CD4-positive, alpha-beta T cell treated with Interleukin-6 for 4 hours (primary cell): ENCODE results near the gene E2F7.
"Not testable (repeated sequence)": the region's sequence is repeated elsewhere in the genome, so short reads cannot be mapped to it uniquely, and the experiment has no call there.

Experiments used
- DNase-seq: peaks from one replicate; pipeline ENCODE4 v3.0.0-alpha.2; 2020; ENCODE audit warnings: mixed read lengths

The E2F7 gene, protein sequence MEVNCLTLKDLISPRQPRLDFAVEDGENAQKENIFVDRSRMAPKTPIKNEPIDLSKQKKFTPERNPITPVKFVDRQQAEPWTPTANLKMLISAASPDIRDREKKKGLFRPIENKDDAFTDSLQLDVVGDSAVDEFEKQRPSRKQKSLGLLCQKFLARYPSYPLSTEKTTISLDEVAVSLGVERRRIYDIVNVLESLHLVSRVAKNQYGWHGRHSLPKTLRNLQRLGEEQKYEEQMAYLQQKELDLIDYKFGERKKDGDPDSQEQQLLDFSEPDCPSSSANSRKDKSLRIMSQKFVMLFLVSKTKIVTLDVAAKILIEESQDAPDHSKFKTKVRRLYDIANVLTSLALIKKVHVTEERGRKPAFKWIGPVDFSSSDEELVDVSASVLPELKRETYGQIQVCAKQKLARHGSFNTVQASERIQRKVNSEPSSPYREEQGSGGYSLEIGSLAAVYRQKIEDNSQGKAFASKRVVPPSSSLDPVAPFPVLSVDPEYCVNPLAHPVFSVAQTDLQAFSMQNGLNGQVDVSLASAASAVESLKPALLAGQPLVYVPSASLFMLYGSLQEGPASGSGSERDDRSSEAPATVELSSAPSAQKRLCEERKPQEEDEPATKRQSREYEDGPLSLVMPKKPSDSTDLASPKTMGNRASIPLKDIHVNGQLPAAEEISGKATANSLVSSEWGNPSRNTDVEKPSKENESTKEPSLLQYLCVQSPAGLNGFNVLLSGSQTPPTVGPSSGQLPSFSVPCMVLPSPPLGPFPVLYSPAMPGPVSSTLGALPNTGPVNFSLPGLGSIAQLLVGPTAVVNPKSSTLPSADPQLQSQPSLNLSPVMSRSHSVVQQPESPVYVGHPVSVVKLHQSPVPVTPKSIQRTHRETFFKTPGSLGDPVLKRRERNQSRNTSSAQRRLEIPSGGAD

GRCh38 chr12:77065361-77066204, at the start of gene E2F7:
E2F7 (minus strand) TSS chr12:77065569; CDS start chr12:77064635, 934 bp downstream.
- peak; percentile 81 for DNase-seq

DNA sequence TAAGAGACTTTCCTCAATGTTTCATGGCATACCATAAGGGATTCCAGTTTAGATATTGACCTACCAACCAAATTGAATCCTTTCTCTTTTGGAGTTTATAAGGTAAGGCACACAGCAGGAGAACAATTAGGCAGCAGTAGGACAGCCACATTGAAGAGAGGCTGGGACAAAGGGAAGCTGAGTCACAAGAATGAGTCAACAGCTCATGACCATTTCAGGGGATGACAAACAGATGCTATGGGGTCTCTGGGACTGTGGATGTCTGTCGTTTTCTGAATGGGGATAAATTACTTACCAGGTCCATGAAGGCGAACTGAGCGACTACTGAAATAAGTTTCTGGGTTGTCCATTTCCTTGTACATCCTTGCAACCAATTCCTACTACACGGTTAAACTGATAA, 48.6 kb upstream of the E2F7 start:
- DNase-seq: no peak

DNA sequence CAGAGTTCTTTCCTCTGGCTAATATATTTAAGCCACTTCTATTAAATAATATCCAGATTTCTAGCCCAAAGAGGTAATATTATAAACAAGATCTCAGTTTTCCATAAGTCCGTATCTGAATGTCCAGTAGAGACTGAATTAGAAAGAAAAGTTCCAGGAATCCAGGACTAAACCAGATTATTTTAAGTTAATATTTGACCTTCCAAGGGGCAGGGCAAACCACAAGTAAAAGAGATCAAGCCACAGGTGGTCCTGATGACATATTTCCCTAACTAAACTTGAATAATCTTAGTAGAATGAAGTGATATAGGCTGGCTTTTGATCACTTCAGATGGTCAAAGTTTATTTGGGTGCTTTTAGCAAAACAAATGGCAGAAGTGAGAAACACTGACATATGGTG, 43.3 kb upstream of the E2F7 start:
- no peak for DNase-seq

GRCh38 chr12:77107121-77107520, 41.8 kb upstream of the E2F7 start:
- no peak for DNase-seq

- no peak for DNase-seq
Measured at GRCh38 chr12:77104792-77105191, 39.4 kb upstream of the E2F7 start.

DNA sequence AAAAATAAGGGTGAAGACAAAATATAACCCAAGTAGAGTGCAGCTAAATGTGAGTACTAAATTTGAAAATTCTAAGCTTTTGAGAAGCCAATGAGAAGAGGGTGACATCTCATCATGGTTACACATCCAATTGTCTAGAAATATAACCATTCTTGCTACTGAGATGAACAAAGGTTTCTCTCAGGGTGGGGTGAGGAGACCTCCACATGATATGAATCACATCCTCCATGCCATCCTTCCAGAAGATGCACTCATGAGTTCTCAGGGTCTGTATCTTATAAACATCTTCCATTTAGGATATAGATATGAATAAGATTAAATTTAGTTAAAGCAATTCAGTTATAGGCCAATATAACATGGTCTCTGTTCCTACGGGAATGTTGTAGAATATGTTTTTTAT, 38.9 kb upstream of the E2F7 start:
- DNase-seq: no peak

DNA sequence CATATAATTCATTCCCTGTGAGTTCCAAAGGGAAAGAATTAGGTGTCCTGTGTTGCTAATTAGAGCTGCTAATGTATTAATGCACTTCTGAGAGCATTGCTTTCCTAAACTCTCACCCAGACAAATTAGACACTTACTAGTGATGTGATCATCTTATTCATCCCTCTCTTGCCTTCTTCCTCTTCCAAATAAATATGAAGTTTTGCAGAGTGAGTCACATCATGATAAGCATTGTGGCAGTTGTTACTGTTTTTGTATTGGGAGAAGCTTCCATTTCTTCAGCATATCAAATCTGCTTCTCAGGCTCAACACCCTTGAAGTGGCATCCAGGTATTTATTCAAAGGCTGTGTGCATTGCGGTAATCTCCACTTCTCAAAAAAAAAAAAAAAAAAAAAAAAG, 37.3 kb upstream of the E2F7 start:
- DNase-seq: no peak

GRCh38 chr12:77102123-77102522, 36.8 kb upstream of the E2F7 start:
- no peak for DNase-seq

DNA sequence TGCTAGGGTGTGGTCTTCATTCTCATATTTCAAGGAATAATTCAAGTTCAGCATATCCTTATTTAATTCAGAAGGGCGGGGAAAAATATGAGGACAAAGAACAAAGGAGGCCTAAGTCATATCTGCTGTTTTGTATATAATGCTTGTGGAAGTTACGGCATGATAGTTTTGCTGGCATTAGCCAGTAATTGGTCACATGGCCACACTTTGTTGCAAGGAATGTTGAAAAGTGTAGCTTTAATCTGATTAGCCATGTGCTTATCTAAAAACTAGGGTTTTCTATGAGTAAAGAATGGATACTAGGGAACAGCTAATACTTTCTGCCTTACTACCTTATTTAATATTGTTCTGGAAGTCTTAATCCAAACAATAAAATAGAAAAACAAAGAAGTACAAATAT, 34.4 kb upstream of the E2F7 start:
- no peak for DNase-seq

- no peak for DNase-seq
Measured at GRCh38 chr12:77097846-77098245, 32.5 kb upstream of the E2F7 start.

GRCh38 chr12:77092227-77092626, 26.9 kb upstream of the E2F7 start:
- DNase-seq: not testable (repeated sequence)

GRCh38 chr12:77089686-77090220, 24.4 kb upstream of the E2F7 start:
- no peak for DNase-seq

DNA sequence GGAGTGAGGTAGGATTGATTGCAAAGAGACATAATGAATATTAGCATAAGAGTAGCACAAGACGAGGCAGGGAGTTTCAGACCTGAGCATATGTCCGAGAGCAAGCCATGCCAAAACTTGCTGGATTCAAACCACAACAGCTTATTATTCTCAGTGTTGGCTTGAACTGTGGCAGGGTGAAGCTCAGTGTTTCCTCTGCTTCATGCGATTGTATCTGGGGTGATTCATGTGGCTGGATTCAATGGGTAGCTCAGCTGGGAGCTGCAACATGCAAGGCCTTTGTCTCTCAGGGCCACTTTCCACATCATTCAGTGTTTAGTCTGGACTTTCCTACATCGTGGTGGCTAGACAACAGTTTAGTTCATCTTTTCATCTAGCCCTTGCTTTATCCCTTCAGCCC, 22.1 kb upstream of the E2F7 start:
- no peak for DNase-seq

DNA sequence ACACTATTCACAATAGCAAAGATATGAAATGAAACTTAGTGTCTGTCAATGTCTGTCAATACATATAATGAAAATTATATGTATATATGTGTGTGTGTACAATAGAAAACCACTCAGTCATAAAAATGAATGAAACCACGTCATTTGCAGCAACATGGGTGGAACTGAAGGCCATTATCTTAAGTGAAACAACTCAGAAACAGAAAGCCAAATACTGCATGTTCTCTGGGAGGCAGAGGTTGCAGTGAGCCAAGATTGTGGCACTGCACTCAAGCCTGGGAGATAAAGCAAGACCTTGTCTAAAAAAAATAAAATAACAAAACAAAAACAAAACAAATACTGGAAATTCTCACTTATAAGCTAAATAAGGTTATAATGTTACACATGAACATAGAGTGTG, 16.7 kb upstream of the E2F7 start:
- no peak for DNase-seq

GRCh38 chr12:77079631-77080030, 14.3 kb upstream of the E2F7 start:
- DNase-seq: no peak

- DNase-seq: no peak
Measured at GRCh38 chr12:77078231-77078630, 12.9 kb upstream of the E2F7 start.

DNA sequence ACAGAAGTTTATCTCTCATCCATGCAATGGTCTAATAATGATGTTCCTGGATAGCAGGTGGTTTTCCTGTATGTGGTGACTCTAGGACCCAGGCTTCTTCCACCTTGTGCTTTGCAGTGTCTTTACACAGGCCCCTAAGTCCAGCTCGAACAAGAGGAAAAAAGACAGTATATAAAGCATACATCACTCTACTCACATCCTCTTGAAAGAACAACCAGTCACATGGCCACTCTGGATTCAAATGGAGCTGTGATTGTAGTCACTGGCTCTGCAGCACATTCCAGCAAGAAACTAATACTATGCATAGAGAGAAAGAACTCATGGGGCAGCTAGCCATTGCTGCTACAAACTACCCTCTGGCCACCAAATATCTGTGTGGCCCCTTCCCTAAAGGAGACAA, 11.5 kb upstream of the E2F7 start:
- DNase-seq: no peak

- DNase-seq: not testable (repeated sequence)
Measured at GRCh38 chr12:77073894-77074293, 8.5 kb upstream of the E2F7 start.

DNA sequence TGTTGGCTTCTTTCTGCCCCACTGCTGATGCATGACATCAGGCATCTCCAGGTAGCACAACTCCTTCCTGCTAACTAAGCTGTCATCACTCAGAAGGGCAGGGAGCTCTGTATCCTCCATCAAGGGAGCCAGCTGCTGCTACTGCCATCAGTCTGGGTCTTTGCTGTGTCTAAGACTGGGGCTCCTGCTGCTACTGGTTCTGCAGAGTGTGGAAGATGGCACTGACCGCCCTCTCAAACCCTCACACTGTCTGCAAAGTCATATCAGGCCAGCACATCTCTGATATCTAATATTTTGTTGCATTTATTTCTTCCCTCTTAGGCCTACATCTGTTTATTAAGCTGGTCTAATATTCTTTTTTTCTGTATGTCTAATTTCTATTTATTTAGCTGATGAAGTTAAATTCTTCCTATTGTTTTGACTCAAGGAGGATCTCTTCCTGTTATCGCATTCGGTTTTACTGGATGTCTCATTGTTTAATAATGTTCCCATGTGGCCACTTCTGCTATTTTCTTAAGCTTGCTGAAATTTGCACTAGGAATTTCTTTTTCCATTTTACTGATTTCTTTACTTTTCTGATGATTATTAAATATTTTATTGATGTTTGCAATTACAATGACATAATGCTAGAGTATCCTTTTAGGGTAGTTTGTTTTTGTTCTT, 7.6 kb upstream of the E2F7 start:
- DNase-seq: no peak

- DNase-seq: no peak
Measured at GRCh38 chr12:77070800-77071449, 5.6 kb upstream of the E2F7 start.

DNA sequence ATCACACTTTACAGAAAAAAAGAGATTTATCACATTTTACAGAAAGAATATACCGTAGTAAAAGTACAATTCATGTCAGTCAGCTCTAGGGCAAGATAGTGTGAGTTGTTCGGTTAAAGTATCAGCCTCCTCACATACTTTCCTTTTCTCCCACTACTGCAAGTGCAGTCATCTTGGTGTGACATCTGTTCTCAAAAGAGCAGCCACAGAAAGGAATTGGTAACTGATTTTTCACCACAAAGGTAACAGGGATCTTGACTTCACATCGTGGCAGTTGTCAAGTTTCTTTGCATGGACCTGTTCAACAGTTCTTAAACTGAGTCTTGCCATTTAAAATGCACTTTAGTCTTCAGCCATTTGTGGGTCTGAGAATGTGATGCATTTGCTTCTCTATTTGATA, 5.0 kb upstream of the E2F7 start:
- no peak for DNase-seq

DNA sequence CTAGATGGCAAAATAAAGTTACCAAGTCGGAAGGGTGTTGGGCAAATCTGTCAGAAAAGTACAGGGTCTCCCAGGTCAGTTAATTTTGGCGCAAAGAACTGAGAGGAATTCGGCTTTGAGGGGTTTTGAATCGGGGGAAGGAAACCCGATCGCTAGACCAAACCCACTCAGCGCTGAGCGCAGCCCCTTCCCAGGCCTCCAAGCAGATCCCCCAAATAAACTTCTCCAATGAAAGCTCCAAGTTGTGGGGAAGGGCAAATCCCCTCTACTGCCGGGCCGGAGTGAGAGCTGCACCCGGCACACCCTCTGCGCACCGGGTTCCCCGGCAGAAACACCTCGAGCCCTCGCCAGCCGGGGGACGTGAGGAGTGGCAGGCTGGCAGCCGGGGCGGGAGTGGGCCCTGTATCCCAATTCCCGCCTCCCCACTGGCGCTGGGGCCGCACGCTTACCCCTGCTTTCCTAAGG, 441 bp downstream of the E2F7 start:
- DNase-seq: peak; percentile 9
